GM03348 (cell line): ENCODE measurements around the gene CORO7.

ENCODE experiments used
- DNase-seq: peaks from one replicate; pipeline ENCODE4 v3.0.0; 2012; ENCODE audit warnings: low spot score

The CORO7 gene

DNA sequence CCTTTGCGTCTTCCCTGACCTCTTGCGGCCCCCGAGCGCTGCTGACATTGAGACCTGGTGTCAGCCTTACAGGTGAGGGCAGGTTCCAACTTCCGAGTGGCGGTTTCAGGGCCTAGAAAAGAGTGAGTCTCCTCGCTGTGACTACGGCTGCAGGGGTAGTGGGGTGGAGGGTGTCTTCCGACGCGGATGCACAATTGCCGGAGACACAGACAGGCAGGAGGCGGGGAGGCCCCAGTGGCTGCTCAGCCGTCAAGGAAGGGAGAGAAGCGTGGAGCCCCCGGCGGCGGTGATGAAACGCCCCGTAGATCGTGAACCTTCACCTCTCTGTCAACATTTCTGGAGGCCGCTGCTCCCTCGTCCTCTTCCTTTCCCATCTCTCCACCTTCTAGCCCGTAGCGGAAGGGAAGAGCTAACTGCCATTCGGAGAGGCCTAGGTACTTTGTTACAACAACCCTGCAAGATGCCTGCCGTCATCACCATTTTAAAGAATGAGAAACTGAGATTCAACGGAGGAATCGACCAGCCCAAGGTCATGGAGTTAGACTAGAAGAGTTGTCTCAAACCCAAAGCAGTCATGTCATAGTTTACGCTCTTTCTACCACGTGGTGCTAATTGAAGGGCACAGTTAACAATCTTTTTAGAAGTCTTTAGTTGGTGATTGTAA is 9.8 kb upstream of the CORO7 start:
- peak; percentile 39 for DNase-seq

DNA sequence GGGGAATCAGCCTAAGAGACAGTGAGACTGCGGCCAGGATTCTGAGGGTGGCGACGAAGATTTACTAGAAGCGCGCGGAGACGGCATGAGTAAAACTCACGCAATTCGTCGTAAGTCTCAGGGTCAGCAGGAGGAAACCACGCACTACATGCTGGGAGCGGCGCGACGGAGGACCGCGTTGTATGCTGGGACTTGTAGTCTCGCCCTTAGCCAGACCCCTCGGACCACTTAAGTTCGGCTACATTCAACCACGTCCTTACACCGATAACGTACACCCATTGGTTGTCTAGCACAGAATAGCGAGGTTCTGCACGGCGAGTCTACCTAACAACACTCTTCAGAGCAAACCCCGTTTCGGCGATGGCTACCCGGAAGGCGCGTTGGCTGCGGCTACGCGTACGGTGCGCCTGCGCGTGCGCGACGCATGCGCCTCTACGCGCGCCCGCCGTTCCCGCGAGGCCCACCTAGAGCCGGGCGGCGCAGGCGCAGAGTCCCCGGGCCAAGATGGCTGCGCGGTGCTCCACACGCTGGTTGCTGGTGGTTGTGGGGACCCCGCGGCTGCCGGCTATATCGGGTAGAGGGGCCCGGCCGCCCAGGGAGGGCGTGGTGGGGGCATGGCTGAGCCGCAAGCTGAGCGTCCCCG is 9.1 kb upstream of the CORO7 start, which contains the start of gene DNAJA3:
Gene DNAJA3 (plus strand): TSS at position 491 of the 643 bp plus-strand sequence. CDS start 14 bp downstream, at position 505.
- peak; percentile 99 for DNase-seq

DNA sequence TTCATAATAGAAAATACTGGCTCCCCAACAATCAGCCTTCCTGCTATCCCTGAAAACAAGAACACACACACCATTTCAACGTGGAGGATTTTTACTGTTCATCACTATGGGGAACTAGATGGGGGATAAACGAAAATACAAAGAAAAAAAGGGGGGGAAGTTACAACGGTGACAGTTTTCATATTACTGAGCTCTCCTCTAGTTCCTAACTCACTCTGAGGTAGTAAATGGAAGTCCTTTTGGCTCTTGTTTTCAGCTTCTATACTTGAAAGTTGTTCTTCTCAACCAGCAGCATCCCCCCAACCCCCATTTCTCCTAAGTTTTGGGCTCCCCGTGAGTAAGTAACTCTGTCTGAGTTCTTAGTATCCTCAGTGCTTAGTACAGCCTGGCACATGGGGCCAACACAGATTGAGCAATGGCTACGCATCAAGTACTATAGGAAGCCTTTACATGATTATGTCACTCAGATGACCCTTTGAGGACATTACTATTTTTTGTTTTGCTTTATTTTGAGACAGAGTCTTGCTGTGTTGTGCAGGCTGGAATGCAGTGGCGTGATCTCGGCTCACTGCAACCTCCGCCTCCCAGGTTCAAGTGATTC is 4.2 kb upstream of the CORO7 start:
- DNase-seq = no peak

DNA sequence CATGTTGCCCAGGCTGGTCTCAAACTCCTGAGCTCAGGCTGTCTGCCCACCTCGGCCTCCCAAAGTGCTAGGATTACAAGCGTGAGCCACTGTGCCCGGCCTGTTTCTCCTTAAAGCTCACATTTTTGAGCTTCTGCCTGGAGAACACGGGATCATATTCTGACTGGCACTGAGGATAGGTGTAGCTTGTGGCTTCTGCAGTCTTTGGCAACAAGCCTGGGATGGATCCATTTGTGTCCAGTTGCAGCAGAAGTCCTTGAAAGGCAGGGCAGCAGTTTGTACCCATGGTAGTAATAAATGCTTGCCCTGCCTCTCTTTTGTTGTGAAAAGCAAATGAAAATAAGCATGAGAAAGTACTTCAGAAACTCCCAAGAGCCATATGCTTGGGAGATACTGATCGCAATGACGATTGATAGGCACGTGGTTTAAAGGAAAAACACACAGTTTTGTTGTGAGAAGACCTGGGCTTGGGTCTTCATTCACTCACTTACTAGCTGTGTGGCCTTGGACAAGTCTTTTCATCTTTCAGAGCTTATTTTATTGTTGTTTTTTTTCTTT is 3.1 kb upstream of the CORO7 start:
- DNase-seq = no peak

DNA sequence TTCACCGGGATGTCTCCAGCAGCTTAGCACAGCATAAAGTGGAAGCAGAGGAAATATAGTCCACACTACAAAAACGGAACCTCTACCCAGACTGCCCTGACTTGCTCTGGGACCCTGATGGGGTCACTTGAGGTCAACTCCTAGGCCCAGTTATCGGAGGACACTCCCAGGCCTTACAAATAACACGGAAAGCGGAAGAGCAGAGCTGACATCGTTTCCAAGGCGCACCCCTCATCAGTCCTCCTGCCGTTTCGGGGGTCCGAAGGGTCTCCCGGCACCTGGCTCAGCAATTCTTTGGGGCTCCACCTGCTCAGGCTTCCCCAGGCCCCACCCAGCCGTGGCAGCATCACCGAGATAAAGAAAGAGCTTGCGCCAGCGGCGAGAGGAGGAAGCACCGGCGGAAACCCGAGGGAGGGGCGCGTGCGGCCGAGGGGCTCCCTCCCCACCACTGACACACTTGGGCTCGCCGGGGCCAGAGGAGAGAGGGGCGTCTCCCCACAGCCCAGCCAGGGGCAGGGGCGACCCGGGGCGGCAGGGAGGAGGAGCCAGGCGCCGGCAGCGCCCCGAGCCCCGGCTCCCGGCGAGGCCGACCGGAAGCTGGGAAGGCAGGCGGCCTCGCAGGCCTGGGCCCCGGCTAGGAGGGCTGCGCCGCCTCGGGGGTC is 727 bp downstream of the CORO7 start:
- peak; percentile 64 for DNase-seq

DNA sequence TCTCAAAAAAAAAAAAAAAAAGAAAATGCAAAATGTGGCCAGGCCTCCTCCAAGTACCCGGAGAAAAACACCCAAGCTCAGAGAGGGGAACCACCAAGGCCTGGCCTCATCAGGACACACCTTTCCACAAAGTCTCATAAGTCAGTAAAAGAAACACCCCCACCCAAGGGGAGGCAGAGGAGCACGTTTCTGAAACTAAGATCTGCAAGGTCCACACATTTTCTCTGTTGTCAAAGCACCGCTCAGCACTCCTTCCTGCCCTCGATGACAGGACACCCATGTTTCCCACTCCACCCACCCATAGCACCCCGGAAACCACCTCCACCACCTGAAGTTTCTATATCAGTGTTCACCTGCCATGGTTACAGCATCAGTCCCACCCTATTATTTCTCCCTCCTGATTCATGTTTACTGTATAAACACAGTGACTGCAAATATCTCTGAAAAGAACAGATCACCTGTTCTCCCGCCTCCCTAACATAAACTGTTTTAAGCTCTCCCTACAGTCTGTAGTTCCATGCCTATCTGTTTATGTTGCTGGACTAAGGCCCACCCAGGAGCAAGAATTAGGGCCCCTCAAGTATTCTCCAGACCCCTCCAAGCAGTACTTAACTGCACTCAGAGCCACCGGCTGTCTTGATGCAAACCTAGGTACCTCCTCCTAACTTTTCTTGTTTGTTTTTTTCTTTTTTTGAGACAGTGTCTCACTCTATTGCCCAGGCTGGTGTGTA is 2.0 kb downstream of the CORO7 start:
- DNase-seq = no peak

DNA sequence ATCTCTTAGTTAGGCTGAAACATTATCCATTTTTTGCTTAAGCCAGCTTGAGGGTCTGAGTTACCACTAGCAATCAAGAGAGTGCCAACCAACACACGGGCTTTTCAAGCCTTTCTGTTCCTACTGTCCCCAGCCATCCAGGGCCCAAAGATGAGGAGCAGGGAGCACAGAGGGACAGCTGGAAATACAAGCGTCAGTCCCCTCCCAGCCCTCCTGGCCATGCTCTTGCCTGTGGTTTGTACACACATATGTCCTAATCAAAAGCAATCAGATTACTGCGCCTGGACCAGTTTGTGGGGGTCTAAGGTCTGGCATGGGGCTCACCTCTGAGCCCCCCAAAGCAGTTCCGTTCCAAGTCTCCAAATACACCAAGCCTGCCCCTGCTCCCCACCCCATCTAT is 3.5 kb downstream of the CORO7 start:
- no peak for DNase-seq

DNA sequence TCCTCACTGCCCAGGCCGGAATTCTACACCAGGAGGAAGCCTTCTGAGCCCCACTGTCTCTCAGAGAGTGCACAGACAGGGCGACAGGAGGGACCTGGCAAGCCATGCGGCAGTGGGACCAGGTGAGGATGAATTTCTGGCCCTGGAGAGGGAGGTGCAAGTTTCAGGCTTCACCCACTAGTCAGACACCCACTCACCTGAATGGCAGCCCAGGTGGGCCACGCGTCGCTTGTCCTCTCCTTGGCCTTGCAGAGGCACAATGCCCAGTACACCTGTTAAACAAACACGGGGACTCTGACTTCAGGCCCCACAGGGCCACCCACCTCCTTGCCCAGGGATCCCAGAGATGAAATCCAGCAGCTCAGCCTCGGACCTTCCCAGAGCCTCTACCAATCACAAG is 4.2 kb downstream of the CORO7 start:
- DNase-seq = no peak

DNA sequence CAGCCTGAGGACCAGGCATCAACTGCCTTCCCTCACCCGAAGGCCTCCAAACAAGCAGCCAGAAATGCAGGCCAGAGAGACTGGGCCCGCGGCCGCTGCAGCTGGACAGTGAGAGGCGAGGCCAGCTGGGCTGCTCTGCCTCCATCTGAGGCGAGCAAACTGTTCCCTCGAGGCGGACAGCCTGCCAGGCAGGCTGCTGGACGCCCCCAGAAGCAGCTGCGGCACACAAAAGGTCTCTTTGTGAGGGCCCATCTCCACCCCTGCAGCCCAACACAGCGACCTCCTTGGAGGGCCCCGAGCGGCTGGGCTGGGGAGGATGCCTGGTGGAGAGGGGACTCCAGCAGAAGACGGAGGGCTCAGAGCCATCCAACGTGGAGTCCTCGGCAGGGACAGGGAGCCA is 4.7 kb downstream of the CORO7 start:
- DNase-seq = no peak

DNA sequence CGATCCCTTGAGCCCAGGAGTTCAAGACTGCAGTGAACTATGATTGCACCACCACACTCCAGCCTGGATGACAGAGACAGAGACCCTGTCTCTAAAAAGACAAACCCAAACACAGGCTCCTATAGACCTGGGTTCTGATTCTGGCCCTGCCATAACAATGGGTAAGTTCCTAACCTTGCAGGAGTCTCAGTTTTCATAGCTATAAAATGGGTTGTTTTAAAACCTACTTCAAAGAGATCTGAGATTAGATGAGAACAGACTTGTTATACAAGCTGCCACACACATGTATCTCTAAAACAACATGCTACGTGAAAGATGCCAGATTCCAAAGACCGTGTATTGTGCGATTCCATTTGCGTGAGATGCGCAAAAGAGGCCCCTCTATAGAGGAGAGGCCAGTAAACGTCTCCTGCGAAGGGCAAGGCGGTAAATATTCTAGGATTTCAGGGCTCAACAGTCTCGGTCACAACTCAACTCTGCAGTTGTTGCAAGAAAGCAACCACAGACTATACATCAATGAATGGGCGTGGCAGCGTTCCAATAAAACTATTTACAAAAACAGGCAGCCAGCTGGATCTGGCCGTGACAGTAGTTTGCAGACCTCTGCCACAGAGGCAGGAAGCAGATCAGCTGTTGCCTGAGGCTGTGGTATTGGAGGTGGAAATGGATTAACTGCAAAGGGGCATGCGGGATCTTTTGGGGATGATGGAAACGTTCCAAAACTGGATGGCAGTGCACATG is 5.9 kb downstream of the CORO7 start:
- no peak for DNase-seq

DNA sequence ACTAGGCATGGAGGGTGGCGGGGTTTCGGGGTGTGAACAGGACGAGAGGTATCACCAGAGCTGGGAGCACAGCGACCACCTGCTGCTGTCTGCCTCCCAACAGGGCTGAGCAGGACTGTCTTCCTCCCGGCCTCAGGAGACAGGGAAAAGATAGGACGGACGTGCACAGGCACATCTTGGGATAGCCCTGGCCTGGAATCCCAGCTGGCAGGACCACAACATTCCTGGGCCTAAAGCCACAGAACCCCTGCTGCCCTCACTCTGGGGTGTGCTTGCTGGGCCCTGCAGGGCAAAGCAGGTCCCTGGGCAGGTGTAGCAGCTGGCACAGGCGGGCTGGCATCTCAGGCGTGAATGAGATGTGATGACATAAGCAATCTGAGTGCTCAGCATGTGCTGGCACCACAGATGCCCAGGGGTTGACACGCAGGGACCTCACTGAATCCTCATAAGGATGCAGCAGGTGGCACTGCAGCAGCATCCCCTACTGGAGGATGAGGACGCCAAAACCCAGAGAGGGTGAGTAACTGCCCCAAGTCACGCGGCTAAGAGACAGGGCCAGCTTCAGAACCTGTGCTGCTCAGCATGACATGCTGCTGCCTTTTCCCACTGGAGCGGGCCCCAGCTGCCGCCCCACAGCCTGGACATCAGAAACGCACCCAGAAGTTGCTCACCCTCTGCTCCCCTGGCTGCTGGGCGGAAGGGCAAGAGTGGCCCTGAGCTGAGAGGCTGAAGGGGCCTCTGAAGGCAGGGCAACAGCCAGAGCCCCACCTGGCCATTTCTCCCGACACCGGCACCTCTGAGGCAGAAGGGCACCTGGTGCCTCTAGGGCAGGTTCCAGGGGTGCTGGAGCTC is 7.1 kb downstream of the CORO7 start:
- no peak for DNase-seq

DNA sequence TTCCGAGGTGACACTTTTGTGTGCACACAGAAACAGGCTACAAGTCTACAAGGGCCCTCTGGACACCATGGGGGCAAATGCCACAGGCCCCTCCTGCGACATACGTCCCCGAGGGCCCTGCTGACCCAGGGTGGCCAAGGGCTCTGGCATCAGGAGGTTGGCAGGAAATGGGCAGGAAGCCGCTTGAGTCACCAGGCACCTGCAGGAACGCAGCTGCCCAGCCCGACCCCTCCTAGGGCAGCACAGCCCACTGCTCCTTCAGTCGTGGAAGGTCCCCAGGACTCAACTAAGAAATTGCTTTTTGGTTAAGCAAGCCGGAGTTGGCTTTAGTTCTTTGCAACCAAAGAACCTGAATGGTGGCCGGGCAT is 8.1 kb downstream of the CORO7 start:
- DNase-seq = no peak

DNA sequence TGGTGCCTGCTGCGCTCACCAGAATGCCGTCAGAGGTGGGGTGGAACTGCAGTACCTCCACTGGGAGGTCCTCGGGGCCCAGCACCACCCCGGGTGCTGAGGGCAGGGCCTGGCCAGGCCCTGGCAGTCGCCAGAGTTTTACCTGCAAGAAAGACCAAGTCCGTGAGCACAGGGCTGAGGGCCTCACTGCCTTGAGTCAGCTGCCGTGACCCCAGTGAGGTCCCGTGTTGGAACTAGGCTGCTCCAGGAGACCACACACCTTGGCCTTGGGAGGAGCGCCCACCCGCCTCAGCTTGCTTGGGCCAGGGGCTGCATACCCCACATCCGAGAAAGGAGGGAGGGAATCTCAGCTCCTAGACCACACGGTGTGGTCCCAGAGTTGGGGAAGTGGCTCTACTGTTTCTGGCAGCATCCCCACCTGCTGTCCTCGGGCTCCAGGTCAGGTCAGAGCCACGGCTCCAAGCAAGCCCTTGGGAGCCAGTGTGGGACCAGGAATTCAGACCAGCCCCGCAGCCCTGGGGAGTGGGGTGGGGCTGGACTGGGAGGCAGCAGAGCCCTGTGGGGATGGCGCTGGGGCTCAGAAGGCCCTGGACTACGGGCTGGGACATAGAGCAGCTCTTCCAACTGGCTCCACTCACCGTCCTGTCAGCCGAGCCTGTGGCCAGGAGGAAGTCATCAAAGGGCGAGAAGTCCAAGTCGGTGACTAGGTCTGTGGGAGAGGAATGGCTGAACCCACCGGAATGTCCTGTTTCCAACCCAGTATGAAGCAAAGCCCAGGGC is 8.7 kb downstream of the CORO7 start:
- DNase-seq = no peak

DNA sequence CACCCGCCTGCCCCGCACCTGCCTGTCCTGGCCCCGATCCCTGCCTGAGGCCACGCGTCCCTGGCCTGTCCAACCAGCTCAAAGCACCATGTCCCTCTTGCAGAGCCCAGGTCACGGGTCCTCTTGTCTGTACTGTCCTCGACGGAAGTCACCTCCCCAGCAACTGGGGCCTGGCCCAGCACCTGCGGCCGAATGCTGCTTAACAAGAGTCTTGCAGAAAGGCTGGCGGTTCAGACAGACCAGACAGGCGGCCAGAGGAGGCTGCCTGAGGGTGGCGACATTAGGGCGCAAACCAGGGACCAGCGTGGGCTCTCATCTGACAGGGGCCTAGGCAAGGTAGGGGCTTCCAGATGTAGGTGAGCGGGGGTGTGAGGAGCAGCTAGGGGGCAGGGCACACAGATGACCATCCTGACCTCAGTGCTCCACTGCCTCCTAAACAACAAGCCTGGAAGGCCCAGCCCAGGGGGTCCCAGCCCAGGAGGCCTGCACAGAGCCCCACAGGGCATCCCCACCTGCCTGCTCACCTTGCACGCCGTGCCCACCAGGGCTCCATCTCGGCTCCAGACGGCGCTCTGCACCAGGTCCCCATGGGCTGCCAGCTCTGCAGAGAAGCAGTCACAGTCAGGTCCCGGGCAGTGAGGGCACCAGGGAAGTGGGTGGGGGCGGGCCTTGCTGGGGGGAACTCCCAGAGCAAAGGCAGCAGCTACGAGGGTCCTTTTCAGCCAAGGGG is 11.3 kb downstream of the CORO7 start:
- DNase-seq = no peak

DNA sequence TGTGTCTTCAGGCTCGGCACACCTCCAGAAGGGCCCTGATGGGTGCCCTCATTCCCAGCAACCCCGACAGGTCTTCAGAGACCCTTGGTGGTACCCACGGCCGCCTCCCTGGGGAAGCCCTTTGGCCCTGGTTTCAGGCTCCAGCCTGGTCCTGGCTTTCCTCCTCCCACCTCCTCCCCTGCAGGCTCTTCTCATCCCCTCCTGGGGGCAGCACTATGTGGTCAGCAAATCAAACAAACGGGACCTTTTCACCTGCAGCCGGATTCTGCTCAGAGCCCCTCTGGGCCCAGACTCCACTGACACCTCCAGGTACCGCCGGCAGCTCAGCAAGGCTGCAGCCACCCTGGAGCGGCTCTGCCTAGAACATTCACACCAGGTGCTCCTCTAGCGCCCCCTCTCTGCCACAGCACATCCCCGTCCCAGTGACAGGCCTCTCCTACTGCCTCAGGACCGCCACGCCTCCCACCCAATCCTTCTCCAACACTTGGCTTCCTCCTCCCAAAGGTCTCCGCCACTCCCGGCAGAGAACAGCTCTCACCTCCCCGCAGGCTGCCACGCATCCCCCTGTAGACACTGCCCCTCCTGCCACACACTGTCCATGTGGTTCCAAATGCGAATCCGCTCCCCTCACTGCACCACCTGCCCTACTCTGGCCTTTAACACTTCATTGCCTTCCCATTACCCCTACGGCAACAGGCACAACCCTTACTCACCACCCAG is 12.0 kb downstream of the CORO7 start:
- DNase-seq = peak; percentile 52

DNA sequence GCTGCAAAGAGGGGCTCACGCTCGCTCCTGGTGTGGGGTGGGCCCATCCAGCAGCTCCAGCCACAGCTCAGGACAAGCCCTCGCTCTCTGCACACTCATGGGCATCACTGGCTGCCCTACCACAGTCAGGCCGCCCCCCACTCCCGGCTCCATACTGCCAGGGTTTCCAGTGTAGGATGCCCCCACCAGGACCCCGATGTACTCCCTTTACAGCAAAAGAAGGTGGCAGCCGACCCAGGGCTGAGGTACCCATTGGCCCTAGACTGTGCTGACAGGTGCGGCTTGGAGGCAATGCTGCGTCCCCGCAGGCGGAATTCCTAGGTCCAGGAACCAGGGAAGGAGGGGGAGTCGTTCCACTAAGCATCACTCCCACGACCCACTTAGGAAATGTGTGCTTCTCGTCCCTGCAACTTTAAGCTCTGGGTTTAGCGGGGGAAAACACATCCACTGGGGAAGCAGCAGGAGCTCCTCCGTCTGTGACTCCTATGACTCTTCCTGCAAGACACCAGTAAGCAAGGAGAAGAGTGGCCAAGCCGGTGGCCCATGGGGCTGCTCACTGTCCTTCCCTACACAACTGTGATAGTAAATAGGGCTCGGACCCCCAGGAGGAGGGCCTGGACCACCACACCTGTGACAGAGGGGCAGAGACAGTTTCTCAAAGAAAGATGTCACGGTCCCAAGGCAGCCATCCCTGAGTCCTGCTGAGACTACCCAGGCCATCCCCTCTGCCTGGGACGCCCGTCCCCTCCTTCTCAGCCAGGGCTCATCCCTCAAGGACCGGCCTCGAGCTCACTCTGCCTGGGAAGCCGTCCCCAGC is 13.1 kb downstream of the CORO7 start:
- DNase-seq = no peak

DNA sequence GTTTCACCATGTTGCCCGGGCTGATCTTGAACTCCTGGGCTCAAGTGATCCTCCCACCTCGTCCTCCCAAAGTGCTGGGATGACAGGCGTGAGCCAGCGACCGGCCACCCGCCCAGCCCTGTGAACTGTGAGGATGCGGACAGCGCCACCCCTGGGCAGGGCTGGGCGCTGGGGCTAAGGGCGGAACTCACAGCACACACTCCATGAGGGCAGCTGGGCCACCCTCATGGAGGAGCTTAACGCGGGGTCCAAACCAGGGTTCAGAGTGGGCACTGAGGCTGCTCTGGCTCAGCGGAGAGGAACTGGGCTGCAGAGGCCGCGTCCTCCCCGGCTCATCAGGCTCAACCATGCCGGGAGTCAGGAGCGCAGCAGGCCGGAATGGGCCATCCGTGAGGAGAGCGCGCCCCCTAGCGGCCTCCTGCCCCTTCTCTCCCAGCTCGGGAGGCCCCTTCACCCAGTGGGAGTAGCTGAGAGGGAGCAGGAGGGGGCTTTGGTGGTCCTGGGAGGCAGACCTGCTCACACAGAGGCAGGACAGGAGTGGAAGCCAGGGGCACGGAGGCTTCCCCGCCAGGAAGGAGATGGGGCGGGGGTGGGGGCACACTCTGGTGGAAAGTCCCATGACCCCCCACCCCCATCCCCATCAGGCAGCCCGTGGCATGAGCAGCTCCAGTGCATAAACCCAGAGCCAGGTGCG is 13.8 kb downstream of the CORO7 start:
- DNase-seq = peak; percentile 93
